K562 (cell line): ENCODE data around the gene VRK1. TPM values are rescaled to one million over a fixed set of nuclear protein-coding genes. Genes with fewer than 3 reads are reported as not detected.

ENCODE experiments used
- ATAC-seq: fragments of 200-7000 bp; cut with Tn5 transposase; 3 replicates; pipeline ENCODE4 v1.9.1; 2020; ENCODE audit warnings: moderate library complexity
- BruUV-seq: library from RNA; stranded (reverse); fragments of 400-500 nt; replicated peaks from 2 replicates; lab custom pipeline; 2021; lab: Mats Ljungman, UMichigan
- CTCF ChIA-PET: fragments of 300-600 bp; formaldehyde crosslinking; extraction: SDS; loops from one replicate; lab custom pipeline; 2021; ENCODE audit warnings: low intra/inter-chr PET ratio; lab: Yijun Ruan, JAX
- POLR2A ChIA-PET: fragments of 300-600, 350-650 bp; sonication (Branson Sonifier 250); formaldehyde crosslinking; extraction: SDS; loops from one replicate; lab custom pipeline; 2021; ENCODE audit warnings: antibody characterized with exemption, inconsistent platforms; lab: Yijun Ruan, JAX
- DNase-seq, 4 experiments: peaks; one replicate each; pipeline versions ENCODE4 v3.0.0 to v3.0.0-alpha.2; 2011 to 2018; ENCODE audit warnings: low spot score in 3 of 4, mixed read lengths in 3 of 4; ENCODE audit errors: extremely low read depth in 1 of 4
- FAIRE-seq: peaks from 2 replicates; lab custom pipeline; 2011; peaks lifted over from hg19 to GRCh38; lab: Jason Lieb, UNC
- H2AFZ ChIP-seq: 2 replicates; pipeline ENCODE4 v1.6.0; 2011; ENCODE audit warnings: low read depth, low read length, control low read depth, inconsistent platforms
- H3K27ac ChIP-seq: fragments of 200-600 bp; 3 replicates; pipeline ENCODE4 v1.8.0; 2011; ENCODE audit warnings: low read depth, mild to moderate bottlenecking, control low read depth, inconsistent platforms, low read length, moderate library complexity, mixed read lengths; ENCODE audit errors: extremely low read depth
- H3K27me3 ChIP-seq, 2 experiments: fragments of 300-600 bp in 1 of 2; 2 replicates in 1 of 2; 3 replicates in 1 of 2; pipeline versions ENCODE4 v1.6.0 to v1.8.0; 2011; ENCODE audit warnings: inconsistent platforms in 2 of 2, low read length in 2 of 2, mild to moderate bottlenecking in 1 of 2, mixed read lengths in 1 of 2, moderate library complexity in 1 of 2; ENCODE audit not compliant: control insufficient read depth in 2 of 2, insufficient read depth in 2 of 2
- H3K36me3 ChIP-seq: fragments of 300-600 bp; 3 replicates; pipeline ENCODE4 v1.8.0; 2011; ENCODE audit warnings: mild to moderate bottlenecking, low read length, inconsistent platforms; ENCODE audit not compliant: control insufficient read depth, insufficient read depth
- H3K4me1 ChIP-seq, 2 experiments: fragments of 200-600 bp in 1 of 2; replicated peaks in 1 of 2; 2 replicates in 1 of 2; 3 replicates in 1 of 2; pipeline versions ENCODE4 v1.5.1 to v1.8.0; 2011; ENCODE audit warnings: inconsistent platforms in 2 of 2, low read length in 2 of 2, mild to moderate bottlenecking in 1 of 2, mixed read lengths in 1 of 2, moderate library complexity in 1 of 2; ENCODE audit not compliant: control insufficient read depth in 2 of 2, insufficient read depth in 2 of 2
- H3K4me2 ChIP-seq: 2 replicates; pipeline ENCODE4 v1.6.1; 2011; ENCODE audit warnings: low read length, control low read depth, inconsistent platforms, mixed read lengths; ENCODE audit not compliant: insufficient read depth
- H3K4me3 ChIP-seq: fragments of 200-600 bp; sonication (generic), shearing (Covaris generic); 2 replicates; pipeline ENCODE4 v1.5.1; 2016; ENCODE audit warnings: control low read depth, inconsistent platforms
- H3K79me2 ChIP-seq: fragments of 200-600 bp; 3 replicates; pipeline ENCODE4 v1.8.0; 2011; ENCODE audit warnings: low read length, inconsistent platforms; ENCODE audit not compliant: control insufficient read depth, insufficient read depth
- H3K9ac ChIP-seq, 2 experiments: 2 replicates each; pipeline versions ENCODE4 v1.6.0 to v1.6.1; 2011; ENCODE audit warnings: low read depth in 2 of 2, low read length in 2 of 2, control low read depth in 1 of 2, inconsistent platforms in 1 of 2, mild to moderate bottlenecking in 1 of 2, mixed read lengths in 1 of 2; ENCODE audit not compliant: insufficient read depth in 1 of 2
- H3K9me1 ChIP-seq: one replicate; pipeline ENCODE4 v1.6.0; 2011; ENCODE audit warnings: inconsistent platforms, mild to moderate bottlenecking, low read length, moderate library complexity; ENCODE audit not compliant: control insufficient read depth, insufficient read depth
- H3K9me3 ChIP-seq: replicated peaks from 2 replicates; pipeline ENCODE4 v1.5.1; 2011; ENCODE audit warnings: low read depth, low read length, inconsistent platforms; ENCODE audit not compliant: control insufficient read depth, insufficient read depth
- H4K20me1 ChIP-seq: replicated peaks from 2 replicates; pipeline ENCODE4 v1.6.1; 2011; ENCODE audit warnings: low read length, inconsistent platforms, mixed read lengths; ENCODE audit not compliant: control insufficient read depth, insufficient read depth
- ATF1 ChIP-seq, 2 experiments: fragments of 450-650 bp in 1 of 2; IDR thresholded peaks; 2 replicates each; pipeline ENCODE4 v1.6.1; 2016; ENCODE audit warnings: missing compliant biosample characterization in 1 of 2, missing genetic modification characterization in 1 of 2
- BRD4 ChIP-seq: fragments of 200-600 bp; sonication (generic); IDR thresholded peaks from 2 replicates; pipeline ENCODE4 v1.6.1; 2017; ENCODE audit warnings: inconsistent platforms
- ETV1 ChIP-seq: fragments of 450-650 bp; conservative IDR thresholded peaks from 2 replicates; pipeline ENCODE4 v1.6.1; 2016; ENCODE audit warnings: missing genetic modification characterization, control low read depth, low read depth, missing compliant biosample characterization
- GMEB1 ChIP-seq: fragments of 250-450 bp; sonication (Bioruptor Pico); IDR thresholded peaks from 2 replicates; pipeline ENCODE4 v1.4.0; 2020; ENCODE audit warnings: mild to moderate bottlenecking
- PHB2 ChIP-seq: fragments of 450-650 bp; IDR thresholded peaks from 2 replicates; pipeline ENCODE4 v1.6.1; 2017; ENCODE audit warnings: low read depth
- PPARD ChIP-seq: fragments of 250-450 bp; sonication (Bioruptor Pico); IDR thresholded peaks from 2 replicates; pipeline ENCODE4 v1.8.0; 2022; ENCODE audit warnings: inconsistent platforms, mild to moderate bottlenecking, moderate library complexity
- RBM17 ChIP-seq: fragments of 200-400 bp; formaldehyde crosslinking; IDR thresholded peaks from 2 replicates; pipeline ENCODE4 v1.6.1; 2017; ENCODE audit warnings: low read depth, mild to moderate bottlenecking, low read length, borderline replicate concordance
- ZNF384 ChIP-seq: IDR thresholded peaks from 2 replicates; pipeline ENCODE4 v1.6.1; 2012; ENCODE audit warnings: low read depth, low read length, improper control_type of control experiment
- WGBS: fragments of 100-300 bp; shearing (Covaris generic); methylation state at CpG from one replicate; pipeline ENCODE4 v1.1.6; 2016; ENCODE audit warnings: low coverage, mixed read lengths; ENCODE audit not compliant: insufficient coverage; ENCODE audit errors: missing lambda C conversion rate; 5-methylcytosine and 5-hydroxymethylcytosine counted together
- in situ Hi-C: fragments of 300-500 bp; cut with MboI; formaldehyde crosslinking; loops from 4 replicates; pipeline ENCODE4 v1.15.0; 2018; ENCODE audit warnings: inconsistent platforms, mixed read lengths
- intact Hi-C: fragments of 100-400 bp; cut with micrococcal nuclease; formaldehyde crosslinking; loops from 2 replicates; pipeline ENCODE4 v1.14.2; 2022
- polyA plus RNA-seq, 8 experiments: library from polyadenylated mRNA; depleted of rRNA in 4 of 8; stranded (reverse) in 5 of 8; unstranded in 3 of 8; fragments of >200 nt; fragmentation: Nextera tagmentation in 2 of 8; fragmentation: Illumina TruSeq in 1 of 8; extraction: Ambion mirVana in 2 of 8; extraction: Trizol in 1 of 8; gene quantifications; 2 replicates each; pipeline versions ENCODE4 v1.2.1 to v1.2.3, GENCODE V29; 2011 to 2014; ENCODE audit warnings: inconsistent platforms in 1 of 8, missing spikeins in 1 of 8
- total RNA-seq, 7 experiments: library from RNA; depleted of rRNA in 6 of 7; stranded (reverse); fragments of >200 nt in 6 of 7; fragmentation: Illumina TruSeq in 2 of 7; extraction: Trizol in 2 of 7; gene quantifications; 2 replicates each; pipeline versions ENCODE4 v1.2.1 to v1.2.3, GENCODE V29; 2011 to 2021; ENCODE audit warnings: low replicate concordance in 1 of 7
- TF ChIP-seq, protein P1 (sequence below): IDR thresholded peaks from 2 replicates; pipeline ENCODE4 v1.6.1; 2012; ENCODE audit warnings: low read depth, low read length, improper control_type of control experiment, borderline replicate concordance
- TF ChIP-seq, protein P2 (sequence below): fragments of 250-450 bp; sonication (Bioruptor Pico); IDR thresholded peaks from 2 replicates; pipeline ENCODE4 v1.6.1; 2021; ENCODE audit warnings: mild to moderate bottlenecking
- TF ChIP-seq, protein P3 (sequence below): fragments of 450-650 bp; formaldehyde crosslinking; IDR thresholded peaks from 2 replicates; pipeline ENCODE4 v1.4.0; 2020; ENCODE audit warnings: mild to moderate bottlenecking
- TF ChIP-seq, protein P4 (sequence below): fragments of 150-350 bp; IDR thresholded peaks from 2 replicates; pipeline ENCODE4 v1.6.1; 2014; ENCODE audit warnings: low read depth, mild to moderate bottlenecking, low read length, borderline replicate concordance

VRK1 gene
- total and polyA plus RNA-seq, 9 of the 15 experiments (the other 6 are each of a cell fraction or from before 2014, with no cell fraction given) = 83.6 to 177 (median 116) TPM

GRCh38 chr14:96889091-96889490, 91.9 kb downstream of the VRK1 start:
- POLR2A ChIA-PET = interaction anchor here (0.5 to 1.2 kb wide), 4 partner anchors 16 to 31 kb away, joined by 3 to 5 read pairs (median 3); no protein-coding TSS in a partner anchor

More at GRCh38 chr14:96889091-96889490, 91.9 kb downstream of the VRK1 start:
- H3K36me3 ChIP-seq = 0 out of 3 replicates have a peak, but pooled peaks cover 8% of the 10 kb centered on the region
- ATAC-seq (no peak), FAIRE-seq (no peak), DNase-seq (no peak)
- H3K9ac ChIP-seq = no peak overlapping the region
- H3K4me1 ChIP-seq = 0 out of 5 replicates have a peak, but pooled peaks cover 0 to 3% of the 10 kb centered on the region in 2 experiments
- H2AFZ ChIP-seq = no peak overlapping the region
- intact Hi-C loops = no loop called here
- WGBS = 84% methylated on average over 5 of the region's 5 CpGs
- H3K9me3 ChIP-seq = no peaks in the 10 kb centered on the region
- no TSS peak for BruUV-seq
- H3K4me3 ChIP-seq = no peak overlapping the region
- TF ChIP-seq RBM17 (no peak), ATF1 (CRISPR knock-in tag; IDR thresholded peaks at IDR 0.05) (no peak), ATF1 (tag; IDR thresholded peaks at IDR 0.05) (no peak), ZNF384 (no peak), PPARD (CRISPR knock-in tag) (no peak), BRD4 (no peak), ETV1 (tag) (no peak), GMEB1 (no peak), PHB2 (no peak)
- TF ChIP-seq, protein P1, sequence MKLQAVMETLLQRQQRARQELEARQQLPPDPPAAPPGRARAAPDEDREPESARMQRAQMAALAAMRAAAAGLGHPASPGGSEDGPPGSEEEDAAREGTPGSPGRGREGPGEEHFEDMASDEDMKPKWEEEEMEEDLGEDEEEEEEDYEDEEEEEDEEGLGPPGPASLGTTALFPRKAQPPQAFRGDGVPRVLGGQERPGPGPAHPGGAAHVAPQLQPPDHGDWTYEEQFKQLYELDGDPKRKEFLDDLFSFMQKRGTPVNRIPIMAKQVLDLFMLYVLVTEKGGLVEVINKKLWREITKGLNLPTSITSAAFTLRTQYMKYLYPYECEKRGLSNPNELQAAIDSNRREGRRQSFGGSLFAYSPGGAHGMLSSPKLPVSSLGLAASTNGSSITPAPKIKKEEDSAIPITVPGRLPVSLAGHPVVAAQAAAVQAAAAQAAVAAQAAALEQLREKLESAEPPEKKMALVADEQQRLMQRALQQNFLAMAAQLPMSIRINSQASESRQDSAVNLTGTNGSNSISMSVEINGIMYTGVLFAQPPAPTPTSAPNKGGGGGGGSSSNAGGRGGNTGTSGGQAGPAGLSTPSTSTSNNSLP = no peak
- TF ChIP-seq, protein P2, sequence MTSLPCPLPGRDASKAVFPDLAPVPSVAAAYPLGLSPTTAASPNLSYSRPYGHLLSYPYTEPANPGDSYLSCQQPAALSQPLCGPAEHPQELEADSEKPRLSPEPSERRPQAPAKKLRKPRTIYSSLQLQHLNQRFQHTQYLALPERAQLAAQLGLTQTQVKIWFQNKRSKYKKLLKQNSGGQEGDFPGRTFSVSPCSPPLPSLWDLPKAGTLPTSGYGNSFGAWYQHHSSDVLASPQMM (CRISPR knock-in tag) = no peak
- TF ChIP-seq, protein P3, sequence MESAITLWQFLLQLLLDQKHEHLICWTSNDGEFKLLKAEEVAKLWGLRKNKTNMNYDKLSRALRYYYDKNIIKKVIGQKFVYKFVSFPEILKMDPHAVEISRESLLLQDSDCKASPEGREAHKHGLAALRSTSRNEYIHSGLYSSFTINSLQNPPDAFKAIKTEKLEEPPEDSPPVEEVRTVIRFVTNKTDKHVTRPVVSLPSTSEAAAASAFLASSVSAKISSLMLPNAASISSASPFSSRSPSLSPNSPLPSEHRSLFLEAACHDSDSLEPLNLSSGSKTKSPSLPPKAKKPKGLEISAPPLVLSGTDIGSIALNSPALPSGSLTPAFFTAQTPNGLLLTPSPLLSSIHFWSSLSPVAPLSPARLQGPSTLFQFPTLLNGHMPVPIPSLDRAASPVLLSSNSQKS (CRISPR knock-in tag) = no peak
- TF ChIP-seq, protein P4, sequence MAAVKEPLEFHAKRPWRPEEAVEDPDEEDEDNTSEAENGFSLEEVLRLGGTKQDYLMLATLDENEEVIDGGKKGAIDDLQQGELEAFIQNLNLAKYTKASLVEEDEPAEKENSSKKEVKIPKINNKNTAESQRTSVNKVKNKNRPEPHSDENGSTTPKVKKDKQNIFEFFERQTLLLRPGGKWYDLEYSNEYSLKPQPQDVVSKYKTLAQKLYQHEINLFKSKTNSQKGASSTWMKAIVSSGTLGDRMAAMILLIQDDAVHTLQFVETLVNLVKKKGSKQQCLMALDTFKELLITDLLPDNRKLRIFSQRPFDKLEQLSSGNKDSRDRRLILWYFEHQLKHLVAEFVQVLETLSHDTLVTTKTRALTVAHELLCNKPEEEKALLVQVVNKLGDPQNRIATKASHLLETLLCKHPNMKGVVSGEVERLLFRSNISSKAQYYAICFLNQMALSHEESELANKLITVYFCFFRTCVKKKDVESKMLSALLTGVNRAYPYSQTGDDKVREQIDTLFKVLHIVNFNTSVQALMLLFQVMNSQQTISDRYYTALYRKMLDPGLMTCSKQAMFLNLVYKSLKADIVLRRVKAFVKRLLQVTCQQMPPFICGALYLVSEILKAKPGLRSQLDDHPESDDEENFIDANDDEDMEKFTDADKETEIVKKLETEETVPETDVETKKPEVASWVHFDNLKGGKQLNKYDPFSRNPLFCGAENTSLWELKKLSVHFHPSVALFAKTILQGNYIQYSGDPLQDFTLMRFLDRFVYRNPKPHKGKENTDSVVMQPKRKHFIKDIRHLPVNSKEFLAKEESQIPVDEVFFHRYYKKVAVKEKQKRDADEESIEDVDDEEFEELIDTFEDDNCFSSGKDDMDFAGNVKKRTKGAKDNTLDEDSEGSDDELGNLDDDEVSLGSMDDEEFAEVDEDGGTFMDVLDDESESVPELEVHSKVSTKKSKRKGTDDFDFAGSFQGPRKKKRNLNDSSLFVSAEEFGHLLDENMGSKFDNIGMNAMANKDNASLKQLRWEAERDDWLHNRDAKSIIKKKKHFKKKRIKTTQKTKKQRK = no peak
- TF ChIP-seq, all 486 proteins: peak for 0
- no peaks in the 10 kb centered on the region for H3K27me3 ChIP-seq
- in situ Hi-C loops = no loop called here
- no peaks in the 10 kb centered on the region for H3K9me1 ChIP-seq
- CTCF ChIA-PET = no interaction called here
- no peak overlapping the region for H3K27ac ChIP-seq
- H3K4me2 ChIP-seq = no peak overlapping the region
- no peaks in the 10 kb centered on the region for H4K20me1 ChIP-seq
- H3K79me2 ChIP-seq = no peaks in the 10 kb centered on the region
